Fibroblast of mammary gland (primary cell): Measurements from ENCODE around the gene NCAM1.

ENCODE experiments used
- DNase-seq: peaks from one replicate; pipeline ENCODE4 v3.0.0-alpha.2; 2010; ENCODE audit warnings: low read depth
- H3K4me3 ChIP-seq: 2 replicates; pipeline ENCODE4 v1.5.1; 2011; ENCODE audit warnings: low read depth, mild to moderate bottlenecking, low read length, moderate library complexity; ENCODE audit not compliant: control insufficient read depth
- TF ChIP-seq, protein P1 (sequence below): conservative IDR thresholded peaks from 2 replicates; pipeline ENCODE4 v1.5.1; 2011; ENCODE audit warnings: low read depth, low read length, inconsistent platforms; ENCODE audit not compliant: control insufficient read depth, insufficient read depth

NCAM1 gene

DNA sequence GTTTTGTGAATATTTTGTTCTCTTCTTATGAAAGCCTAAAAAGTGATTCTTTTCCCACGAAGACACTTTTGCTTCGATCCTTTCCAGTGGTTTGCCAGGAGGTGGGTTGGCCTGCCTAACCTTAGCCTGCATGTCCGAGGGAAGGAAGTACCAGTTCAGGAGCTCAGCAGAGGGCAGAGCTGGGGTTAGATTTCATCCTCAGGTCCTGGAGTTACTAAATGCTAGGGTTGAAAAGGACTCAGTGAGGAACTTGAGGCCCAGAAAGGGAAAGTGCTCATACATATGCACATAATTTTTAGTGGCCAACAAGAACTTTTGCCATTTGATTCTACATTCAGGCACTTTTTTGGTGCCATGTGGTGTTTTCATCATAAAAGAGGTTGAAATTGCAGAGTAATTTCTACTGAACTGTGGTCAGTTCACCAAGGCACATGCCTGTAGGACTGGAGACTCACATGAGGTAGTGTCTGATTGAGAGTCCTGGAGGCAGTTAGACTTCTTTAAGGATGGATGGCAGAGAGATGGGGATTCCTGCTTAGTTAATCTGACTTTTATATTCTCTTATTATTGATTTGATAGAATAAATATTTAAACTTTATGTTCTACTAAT is 36.7 kb downstream of the NCAM1 start:
- no peak for DNase-seq
- H3K4me3 ChIP-seq: no peak overlapping the region
- TF ChIP-seq, protein P1, sequence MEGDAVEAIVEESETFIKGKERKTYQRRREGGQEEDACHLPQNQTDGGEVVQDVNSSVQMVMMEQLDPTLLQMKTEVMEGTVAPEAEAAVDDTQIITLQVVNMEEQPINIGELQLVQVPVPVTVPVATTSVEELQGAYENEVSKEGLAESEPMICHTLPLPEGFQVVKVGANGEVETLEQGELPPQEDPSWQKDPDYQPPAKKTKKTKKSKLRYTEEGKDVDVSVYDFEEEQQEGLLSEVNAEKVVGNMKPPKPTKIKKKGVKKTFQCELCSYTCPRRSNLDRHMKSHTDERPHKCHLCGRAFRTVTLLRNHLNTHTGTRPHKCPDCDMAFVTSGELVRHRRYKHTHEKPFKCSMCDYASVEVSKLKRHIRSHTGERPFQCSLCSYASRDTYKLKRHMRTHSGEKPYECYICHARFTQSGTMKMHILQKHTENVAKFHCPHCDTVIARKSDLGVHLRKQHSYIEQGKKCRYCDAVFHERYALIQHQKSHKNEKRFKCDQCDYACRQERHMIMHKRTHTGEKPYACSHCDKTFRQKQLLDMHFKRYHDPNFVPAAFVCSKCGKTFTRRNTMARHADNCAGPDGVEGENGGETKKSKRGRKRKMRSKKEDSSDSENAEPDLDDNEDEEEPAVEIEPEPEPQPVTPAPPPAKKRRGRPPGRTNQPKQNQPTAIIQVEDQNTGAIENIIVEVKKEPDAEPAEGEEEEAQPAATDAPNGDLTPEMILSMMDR: no peak

DNA sequence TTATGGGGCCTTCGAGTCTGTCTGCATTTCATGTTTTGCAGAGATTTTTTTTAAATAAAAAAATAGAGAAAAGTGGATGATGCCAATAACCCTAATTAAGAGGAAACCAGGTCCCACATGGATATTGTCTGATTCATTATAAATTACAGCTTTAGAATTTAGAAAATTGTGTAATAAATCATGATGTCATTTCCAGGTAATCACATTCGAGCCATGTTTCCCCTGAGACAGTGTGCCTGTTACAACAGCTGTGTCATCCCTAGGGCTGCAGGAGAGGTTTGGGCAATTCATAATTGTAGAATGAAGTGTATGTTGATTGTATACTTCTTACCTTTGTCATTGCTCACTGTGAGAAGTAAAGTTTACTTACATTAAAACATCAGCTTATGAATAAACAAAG is 38.3 kb downstream of the NCAM1 start:
- H3K4me3 ChIP-seq: no peak overlapping the region
- DNase-seq: no peak
- TF ChIP-seq, protein P1: no peak

DNA sequence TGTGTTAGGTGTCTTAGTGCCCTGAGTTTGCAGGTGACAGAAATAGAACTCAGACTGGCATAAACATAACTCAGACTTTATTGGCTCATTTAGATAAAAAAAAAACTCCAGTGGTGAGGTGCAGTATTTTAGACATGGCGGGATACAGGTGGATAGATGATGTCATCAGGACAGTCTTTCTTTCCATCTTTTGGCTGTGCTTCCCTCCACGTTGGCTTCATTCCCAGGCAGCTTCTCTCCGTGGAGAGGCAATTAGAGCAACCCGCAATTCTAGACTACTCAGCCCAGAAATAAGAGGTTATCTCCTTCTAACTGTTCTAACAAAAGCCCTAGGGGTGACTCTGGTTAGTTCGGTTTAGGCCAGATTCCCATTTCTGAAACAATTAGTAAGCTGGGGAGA is 40.5 kb downstream of the NCAM1 start:
- H3K4me3 ChIP-seq: no peak overlapping the region
- TF ChIP-seq, protein P1: no peak
- no peak for DNase-seq

DNA sequence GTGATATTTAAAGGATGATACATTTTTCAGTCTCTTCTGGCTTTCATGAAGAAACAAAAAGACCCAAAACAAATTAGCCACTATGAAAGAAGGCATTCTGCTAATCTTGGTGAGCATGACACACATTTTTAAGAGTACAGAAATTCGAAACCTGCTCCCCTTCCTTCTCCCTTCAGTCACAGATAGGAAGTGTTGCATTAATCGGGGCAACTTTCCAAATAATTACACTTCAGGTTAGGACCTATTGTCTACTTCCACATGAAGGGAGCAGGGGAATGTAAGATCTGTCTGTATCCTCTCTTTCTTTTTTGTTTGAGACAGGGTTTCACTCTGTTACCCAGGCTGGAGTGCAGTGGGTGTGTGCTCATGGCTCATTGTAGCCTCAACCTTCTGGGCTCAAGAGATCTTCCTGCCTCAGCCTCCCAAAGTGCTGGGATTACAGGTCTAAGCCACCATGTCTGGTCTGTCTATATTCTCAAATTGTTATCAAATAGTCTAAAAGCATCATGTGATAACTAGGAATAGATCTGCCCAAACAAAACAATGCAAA is 45.8 kb downstream of the NCAM1 start:
- H3K4me3 ChIP-seq: no peak overlapping the region
- TF ChIP-seq, protein P1: no peak

DNA sequence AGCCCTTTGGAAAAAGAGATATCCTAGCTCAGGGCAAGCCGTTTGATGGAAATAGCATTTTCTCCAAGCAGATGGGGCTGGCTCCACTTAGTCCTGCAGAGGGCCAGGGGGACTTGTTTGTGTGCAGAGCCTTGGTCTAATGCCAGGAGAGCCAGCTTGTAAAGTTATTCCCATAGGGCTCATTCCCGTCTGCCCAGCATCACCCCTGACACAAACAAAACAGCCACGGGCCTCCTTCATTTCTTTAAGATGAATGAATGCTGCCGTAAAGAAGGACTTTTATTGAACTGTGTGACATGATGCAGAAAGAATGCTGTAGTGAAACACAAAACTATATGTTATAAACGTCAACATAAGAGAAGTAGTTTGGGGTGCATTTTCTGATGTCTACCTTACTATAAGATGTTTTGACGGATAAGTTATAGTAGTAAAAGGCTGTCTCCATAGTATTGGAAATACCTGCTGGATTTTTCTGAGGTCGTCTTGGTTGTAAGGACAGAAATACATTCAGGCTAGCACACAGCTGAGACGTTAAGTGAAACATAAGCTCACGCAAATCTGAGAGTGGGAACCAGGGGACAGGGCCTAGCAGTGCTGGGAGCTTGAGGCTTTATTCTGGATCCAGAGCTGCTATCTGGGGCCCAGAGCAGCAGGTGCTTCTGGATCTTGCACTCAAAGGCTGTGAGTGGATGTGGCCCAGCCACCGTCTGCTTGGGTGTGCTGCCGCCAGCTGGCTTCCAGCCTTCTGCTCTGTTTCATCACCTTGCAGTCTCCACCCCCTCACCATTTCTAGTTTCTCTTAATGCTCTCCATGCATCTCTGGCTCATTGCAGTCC is 53.3 kb downstream of the NCAM1 start:
- TF ChIP-seq, protein P1: no peak
- H3K4me3 ChIP-seq: no peak overlapping the region
- DNase-seq: no peak

More for the DNA sequence above, 45.8 kb downstream of the NCAM1 start:
- no peak for DNase-seq

DNA sequence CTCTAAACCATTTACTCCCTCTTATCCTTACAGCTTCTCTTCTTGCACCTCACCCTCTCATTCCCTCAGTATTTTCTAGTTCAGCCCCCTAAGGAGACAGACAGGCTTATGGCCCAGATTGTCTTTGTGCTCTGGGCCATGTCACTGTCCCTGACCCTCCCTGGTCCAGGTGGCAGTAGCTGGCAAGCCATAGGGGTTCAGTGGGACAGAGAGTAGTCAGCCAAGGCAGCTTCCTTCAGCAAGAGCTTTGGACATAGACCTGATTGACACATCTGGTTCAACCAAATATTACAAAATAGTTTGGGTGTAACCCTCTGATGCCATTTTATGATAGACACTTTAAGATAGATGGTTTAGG is 53.9 kb downstream of the NCAM1 start:
- H3K4me3 ChIP-seq: no peak overlapping the region
- TF ChIP-seq, protein P1: no peak
- DNase-seq: no peak

DNA sequence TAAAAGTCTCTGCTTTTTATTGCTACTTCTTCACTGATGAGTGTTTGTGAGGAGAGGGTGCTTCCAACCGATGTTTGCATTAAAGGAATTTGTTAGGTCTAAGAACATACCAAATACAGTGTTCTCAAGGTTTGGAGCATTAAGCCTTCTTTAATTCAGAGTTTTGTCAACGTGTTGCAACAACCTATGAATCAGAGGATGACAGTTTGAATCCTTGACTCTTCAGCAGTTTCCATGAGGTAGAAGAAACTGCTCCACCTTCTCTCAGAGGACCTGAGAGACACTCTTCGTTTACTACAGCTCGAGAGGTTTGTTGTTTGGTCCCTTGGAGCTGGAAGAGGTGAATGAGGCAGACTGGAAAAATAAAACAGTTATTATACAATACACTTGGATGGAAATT is 55.7 kb downstream of the NCAM1 start:
- DNase-seq: no peak
- no peak overlapping the region for H3K4me3 ChIP-seq
- TF ChIP-seq, protein P1: no peak
